OCI-LY7 (cell line): ENCODE results near the gene C1orf115. TPM values are rescaled to one million over a fixed set of nuclear protein-coding genes. Genes with fewer than 3 reads are reported as not detected.

Source experiments
- BruUV-seq: library from RNA; stranded (reverse); fragments of 400-500 nt; replicated peaks from 2 replicates; lab custom pipeline; 2021; lab: Mats Ljungman, UMichigan
- CTCF ChIA-PET: fragments of 300-600 bp; sonication (Branson Sonifier 250); formaldehyde crosslinking; loops from one replicate; lab custom pipeline; 2022; ENCODE audit warnings: antibody characterized with exemption; ENCODE audit not compliant: unreplicated experiment; lab: Charles Lee
- POLR2A ChIA-PET: fragments of 300-600 bp; sonication (Branson Sonifier 250); formaldehyde crosslinking; loops from one replicate; lab custom pipeline; 2022; ENCODE audit warnings: antibody characterized with exemption; lab: Charles Lee
- DNase-seq: peaks from one replicate; pipeline ENCODE4 v3.0.0-alpha.2; 2015; ENCODE audit warnings: low spot score
- H2AFZ ChIP-seq: fragments of 200-600 bp; sonication (generic), shearing (Covaris generic); 2 replicates; pipeline ENCODE4 v1.6.1; 2014; ENCODE audit warnings: mild to moderate bottlenecking, antibody characterized with exemption, low read length, moderate library complexity
- H3K27ac ChIP-seq: fragments of 200-600 bp; sonication (generic); 2 replicates; pipeline ENCODE4 v1.5.1; 2014; ENCODE audit warnings: mixed run types, low read depth, mild to moderate bottlenecking, moderate library complexity, low read length, inconsistent platforms; ENCODE audit not compliant: poor library complexity, severe bottlenecking
- H3K36me3 ChIP-seq: fragments of 200-600 bp; sonication (generic); 2 replicates; pipeline ENCODE4 v1.6.1; 2014; ENCODE audit warnings: mild to moderate bottlenecking, antibody characterized with exemption, low read length, moderate library complexity, mixed read lengths; ENCODE audit not compliant: insufficient read depth
- H3K4me1 ChIP-seq: fragments of 200-600 bp; sonication (generic); 2 replicates; pipeline ENCODE4 v1.5.1; 2014; ENCODE audit warnings: mild to moderate bottlenecking, low read length; ENCODE audit not compliant: insufficient read depth, poor library complexity, severe bottlenecking
- H3K4me2 ChIP-seq: fragments of 200-600 bp; sonication (generic); 2 replicates; pipeline ENCODE4 v1.6.1; 2014; ENCODE audit warnings: mild to moderate bottlenecking, low read length
- H3K4me3 ChIP-seq: fragments of 200-600 bp; sonication (generic); 2 replicates; pipeline ENCODE4 v1.5.1; 2014; ENCODE audit warnings: mild to moderate bottlenecking, low read depth, low read length; ENCODE audit not compliant: poor library complexity, severe bottlenecking
- H3K79me2 ChIP-seq: fragments of 200-600 bp; sonication (generic); 2 replicates; pipeline ENCODE4 v1.6.1; 2016; ENCODE audit warnings: low read depth, mild to moderate bottlenecking, low read length, moderate library complexity, mixed read lengths; ENCODE audit not compliant: insufficient read depth
- H3K9me2 ChIP-seq: fragments of 200-600 bp; sonication (generic); 2 replicates; pipeline ENCODE4 v1.6.1; 2016; ENCODE audit warnings: mild to moderate bottlenecking, low read length, mixed read lengths; ENCODE audit not compliant: insufficient read depth
- H3K9me3 ChIP-seq: fragments of 200-600 bp; sonication (generic); 2 replicates; pipeline ENCODE4 v1.6.1; 2014; ENCODE audit warnings: mild to moderate bottlenecking, mixed run types, low read length, mixed read lengths
- H4K20me1 ChIP-seq: fragments of 200-600 bp; sonication (generic); 2 replicates; pipeline ENCODE4 v1.6.1; 2014; ENCODE audit warnings: mild to moderate bottlenecking, antibody characterized with exemption, low read length, moderate library complexity, mixed read lengths; ENCODE audit not compliant: insufficient read depth
- EZH2phosphoT487 ChIP-seq: fragments of 200-600 bp; sonication (generic); IDR thresholded peaks from 2 replicates; pipeline ENCODE4 v1.6.1; 2018; ENCODE audit warnings: low read depth, borderline replicate concordance, mild to moderate bottlenecking, mixed run types, antibody characterized with exemption, low read length, moderate library complexity, mixed read lengths
- intact Hi-C: fragments of 100-400 bp; cut with micrococcal nuclease; formaldehyde crosslinking; loops from one replicate; pipeline ENCODE4 v1.10.0; 2022; ENCODE audit not compliant: unreplicated experiment
- total RNA-seq, 2 experiments: library from RNA; depleted of rRNA in 1 of 2; stranded (reverse); fragments of >200 nt in 1 of 2; shearing (Covaris generic) in 1 of 2; gene quantifications; 2 replicates each; pipeline ENCODE4 v1.2.3, GENCODE V29; 2014 to 2022
- TF ChIP-seq, protein P1 (sequence below): fragments of 200-600 bp; sonication (generic); conservative IDR thresholded peaks from 2 replicates; pipeline ENCODE4 v1.5.1; 2014; ENCODE audit warnings: mild to moderate bottlenecking, antibody characterized with exemption, low read length, moderate library complexity, mixed read lengths

The C1orf115 gene
- total RNA-seq, 2 experiments from 2014 or later, result not detected

DNA sequence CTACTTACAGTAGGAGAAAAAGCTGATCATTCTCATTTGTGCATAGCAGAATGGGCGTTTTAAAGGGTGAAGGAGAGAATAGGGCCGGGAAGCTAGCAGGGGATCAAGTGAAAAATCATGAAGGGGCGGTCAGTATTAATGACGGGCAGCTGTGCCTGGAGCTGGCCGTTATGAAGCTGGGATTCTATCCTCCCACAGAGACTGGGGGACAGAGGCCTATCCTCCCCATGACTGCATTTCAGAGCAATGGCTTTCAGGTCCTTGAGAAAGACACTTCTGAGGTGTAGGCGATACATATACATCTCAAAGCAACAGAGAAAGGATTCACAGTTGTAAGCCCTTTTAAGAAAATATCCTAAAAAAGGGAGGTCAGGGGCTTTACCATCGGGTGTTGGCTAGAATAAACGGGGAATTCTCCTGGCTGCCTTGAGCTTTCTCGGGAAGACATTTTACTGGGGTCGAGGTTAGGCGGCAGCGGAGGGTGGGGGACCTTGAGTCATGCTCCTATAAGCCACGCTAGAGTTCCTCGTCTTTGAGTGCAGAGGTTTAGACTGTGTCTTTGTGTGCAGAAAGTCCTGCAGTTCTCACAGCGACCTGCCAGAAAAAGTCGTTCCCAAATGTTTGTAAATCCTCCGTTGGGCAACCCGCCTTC is 57.4 kb downstream of the C1orf115 start:
- no peak overlapping the region for H3K4me2 ChIP-seq
- intact Hi-C loops, result no loop called here
- CTCF ChIA-PET, result no interaction called here
- H3K36me3 ChIP-seq, result no peaks in the 10 kb centered on the region
- H3K4me3 ChIP-seq, result no peak overlapping the region
- H3K9me2 ChIP-seq, result no peaks in the 10 kb centered on the region
- H3K79me2 ChIP-seq, result no peaks in the 10 kb centered on the region
- TF ChIP-seq EZH2phosphoT487, result no peak
- TF ChIP-seq, protein P1, sequence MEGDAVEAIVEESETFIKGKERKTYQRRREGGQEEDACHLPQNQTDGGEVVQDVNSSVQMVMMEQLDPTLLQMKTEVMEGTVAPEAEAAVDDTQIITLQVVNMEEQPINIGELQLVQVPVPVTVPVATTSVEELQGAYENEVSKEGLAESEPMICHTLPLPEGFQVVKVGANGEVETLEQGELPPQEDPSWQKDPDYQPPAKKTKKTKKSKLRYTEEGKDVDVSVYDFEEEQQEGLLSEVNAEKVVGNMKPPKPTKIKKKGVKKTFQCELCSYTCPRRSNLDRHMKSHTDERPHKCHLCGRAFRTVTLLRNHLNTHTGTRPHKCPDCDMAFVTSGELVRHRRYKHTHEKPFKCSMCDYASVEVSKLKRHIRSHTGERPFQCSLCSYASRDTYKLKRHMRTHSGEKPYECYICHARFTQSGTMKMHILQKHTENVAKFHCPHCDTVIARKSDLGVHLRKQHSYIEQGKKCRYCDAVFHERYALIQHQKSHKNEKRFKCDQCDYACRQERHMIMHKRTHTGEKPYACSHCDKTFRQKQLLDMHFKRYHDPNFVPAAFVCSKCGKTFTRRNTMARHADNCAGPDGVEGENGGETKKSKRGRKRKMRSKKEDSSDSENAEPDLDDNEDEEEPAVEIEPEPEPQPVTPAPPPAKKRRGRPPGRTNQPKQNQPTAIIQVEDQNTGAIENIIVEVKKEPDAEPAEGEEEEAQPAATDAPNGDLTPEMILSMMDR, result no peak
- no peaks in the 10 kb centered on the region for H3K4me1 ChIP-seq
- no TSS peak for BruUV-seq
- H2AFZ ChIP-seq, result no peak overlapping the region
- H3K27ac ChIP-seq, result no peak overlapping the region
- H4K20me1 ChIP-seq, result no peaks in the 10 kb centered on the region
- no peak for DNase-seq
- H3K9me3 ChIP-seq, result no peaks in the 10 kb centered on the region
- POLR2A ChIA-PET, result no interaction called here

DNA sequence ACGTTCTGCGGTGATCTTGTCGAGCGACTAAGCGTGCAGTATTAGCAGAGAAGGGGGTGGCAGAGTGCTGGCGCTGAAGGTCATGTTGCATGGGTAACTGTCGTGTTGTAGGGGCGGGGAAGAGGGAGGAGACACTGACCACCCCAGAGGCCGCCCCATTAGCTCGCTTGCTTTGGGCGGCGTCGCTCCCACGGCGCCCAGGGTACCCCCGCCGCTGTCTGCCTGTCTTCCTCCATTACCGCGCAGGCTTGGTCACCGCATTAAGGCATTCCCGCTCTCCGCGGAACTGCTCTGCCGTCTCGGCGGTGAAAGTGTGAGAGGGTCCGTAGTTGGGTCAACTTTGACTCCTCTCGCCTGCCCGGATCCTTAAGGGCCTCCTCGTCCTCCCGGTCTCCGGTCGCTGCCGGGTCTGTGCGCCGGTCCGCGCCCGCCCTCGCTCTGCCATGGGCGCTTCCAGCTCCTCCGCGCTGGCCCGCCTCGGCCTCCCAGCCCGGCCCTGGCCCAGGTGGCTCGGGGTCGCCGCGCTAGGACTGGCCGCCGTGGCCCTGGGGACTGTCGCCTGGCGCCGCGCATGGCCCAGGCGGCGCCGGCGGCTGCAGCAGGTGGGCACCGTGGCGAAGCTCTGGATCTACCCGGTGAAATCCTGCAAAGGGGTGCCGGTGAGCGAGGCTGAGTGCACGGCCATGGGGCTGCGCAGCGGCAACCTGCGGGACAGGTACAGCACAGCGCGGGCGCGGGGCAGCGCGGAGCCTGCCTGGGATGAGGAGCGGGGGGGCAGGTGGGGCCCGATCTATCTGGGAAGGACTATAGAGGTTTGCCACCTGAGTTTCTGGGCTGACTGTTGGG is 58.1 kb downstream of the C1orf115 start, which contains the start of gene MTARC2:
Gene MTARC2 (plus strand): TSS at position 234 of the 846 bp plus-strand sequence. CDS start 210 bp downstream, at position 444.
- H3K4me2 ChIP-seq, result no peak within 1 kb of the TSS
- intact Hi-C loops, result no loop called here
- no peak for DNase-seq

More for the DNA sequence above, 58.1 kb downstream of the C1orf115 start, which contains the start of gene MTARC2:
- Histone ChIP-seq H3K9me2 (no peaks in the 10 kb centered on the region), H3K27ac (no peak within 1 kb of the TSS), H3K4me3 (no peak within 1 kb of the TSS), H3K36me3 (no peaks in the 10 kb centered on the region), H3K79me2 (no peaks in the 10 kb centered on the region), H4K20me1 (no peaks in the 10 kb centered on the region), H2AFZ (no peak within 1 kb of the TSS), H3K4me1 (no peaks in the 10 kb centered on the region), H3K9me3 (no peaks in the 10 kb centered on the region)
- TF ChIP-seq, protein P1, result no peak
- no peak for TF ChIP-seq EZH2phosphoT487
- CTCF ChIA-PET, result no interaction called here
- POLR2A ChIA-PET, result no interaction called here
- BruUV-seq, result no TSS peak

Other genes starting within 250 kb of the C1orf115 start
- not detected in 2 replicates for gene MARK1, start 162.2 kb upstream of the C1orf115 start, total RNA-seq (2014; rRNA removed; shearing (Covaris generic))
- gene MARK1, start 162.2 kb upstream of the C1orf115 start, total RNA-seq (2022), result not detected in 2 replicates
- gene MTARC2, start 58.0 kb downstream of the C1orf115 start, total RNA-seq (2014; rRNA removed; shearing (Covaris generic)), result not detected in 2 replicates
- gene MTARC2, start 58.0 kb downstream of the C1orf115 start, total RNA-seq (2022), result not detected in 2 replicates
- not detected in 2 replicates for gene MTARC1, start 96.5 kb downstream of the C1orf115 start, total RNA-seq (2014; rRNA removed; shearing (Covaris generic))
- gene MTARC1, start 96.5 kb downstream of the C1orf115 start, total RNA-seq (2022), result not detected in 2 replicates
- gene HLX, start 189.1 kb downstream of the C1orf115 start, total RNA-seq (2014; rRNA removed; shearing (Covaris generic)), result not detected in 2 replicates
- not detected in 2 replicates for gene HLX, start 189.1 kb downstream of the C1orf115 start, total RNA-seq (2022)